Esophagus squamous epithelium (tissue), 4 donors: ENCODE measurements around the gene CEP20.

Experiments used
- CTCF ChIP-seq, 6 experiments: fragments of 450-650 bp in 4 of 6; fragments of 200-600 bp in 2 of 6; sonication (generic) in 2 of 6; IDR thresholded peaks; one replicate each; pipeline ENCODE4 v1.5.1; 2016 to 2019; ENCODE audit warnings: antibody characterized with exemption in 6 of 6, mild to moderate bottlenecking in 4 of 6, moderate library complexity in 4 of 6
- POLR2A ChIP-seq, 4 donors: fragments of 450-650 bp; IDR thresholded peaks; one replicate each; pipeline ENCODE4 v1.6.1; 2017; ENCODE audit warnings: antibody characterized with exemption in 4 of 4, mild to moderate bottlenecking in 4 of 4, moderate library complexity in 3 of 4

GRCh38 chr16:15827299-15827698 is 61.1 kb downstream of the CEP20 start:
- TF ChIP-seq CTCF (IDR thresholded peaks at IDR 0.05) (no peak), POLR2A (IDR thresholded peaks at IDR 0.05) (no peak)
